Tibial nerve (tissue), 4 donors: ENCODE data around the gene UPK3A. TPM values are rescaled to one million over a fixed set of nuclear protein-coding genes. Genes with fewer than 3 reads are reported as not detected.

Experiments
- DNase-seq, 2 donors: peaks; one replicate each; pipeline ENCODE4 v3.0.0-alpha.2; 2019; ENCODE audit warnings: low spot score in 2 of 2
- H3K27ac ChIP-seq, 4 donors: fragments of 200-600 bp; sonication (generic) in 3 of 4; one replicate each; pipeline ENCODE4 v1.5.1; 2017 to 2019; ENCODE audit warnings: mild to moderate bottlenecking in 1 of 4
- H3K27me3 ChIP-seq, 2 donors: fragments of 200-600 bp; sonication (generic) in 1 of 2; one replicate each; pipeline versions ENCODE4 v1.5.1 to v1.6.0; 2017 to 2019
- H3K36me3 ChIP-seq, 3 donors: fragments of 200-600 bp; sonication (generic); one replicate each; pipeline ENCODE4 v1.5.1; 2018 to 2019
- H3K4me1 ChIP-seq, 4 donors: fragments of 200-600 bp; sonication (generic) in 3 of 4; one replicate each; pipeline ENCODE4 v1.5.1; 2017 to 2019
- H3K4me3 ChIP-seq, 4 donors: fragments of 200-600 bp; sonication (generic) in 3 of 4; one replicate each; pipeline ENCODE4 v1.5.1; 2017 to 2019; ENCODE audit warnings: mild to moderate bottlenecking in 1 of 4, moderate library complexity in 1 of 4
- H3K9me3 ChIP-seq, 4 donors: fragments of 200-600 bp; sonication (generic) in 3 of 4; one replicate each; pipeline ENCODE4 v1.5.1; 2017 to 2019
- CTCF ChIP-seq, 5 experiments: fragments of 200-600 bp in 3 of 5; fragments of 450-650 bp in 2 of 5; sonication (generic) in 3 of 5; IDR thresholded peaks; one replicate each; pipeline ENCODE4 v1.5.1; 2016 to 2019; ENCODE audit warnings: antibody characterized with exemption in 5 of 5, mild to moderate bottlenecking in 3 of 5, moderate library complexity in 2 of 5
- EP300 ChIP-seq, 2 donors: sonication (generic); formaldehyde crosslinking; IDR thresholded peaks; one replicate each; pipeline ENCODE4 v1.6.1; 2017; ENCODE audit warnings: antibody characterized with exemption in 2 of 2, mild to moderate bottlenecking in 1 of 2
- POLR2A ChIP-seq, 2 donors: fragments of 450-650 bp; IDR thresholded peaks; one replicate each; pipeline ENCODE4 v1.6.1; 2017; ENCODE audit warnings: antibody characterized with exemption in 2 of 2, mild to moderate bottlenecking in 2 of 2, moderate library complexity in 2 of 2
- WGBS, 2 donors: methylation state at CpG; one replicate each; pipeline ENCODE4 v1.1.5; 2018; 5-methylcytosine and 5-hydroxymethylcytosine counted together
- total RNA-seq, 4 donors: library from RNA; depleted of rRNA; stranded (reverse); fragments of >200 nt; gene quantifications; one replicate each; pipeline ENCODE4 v1.1.0, GENCODE V29; 2016

The UPK3A gene
- total RNA-seq, 4 donors from 2014 or later = not detected

DNA sequence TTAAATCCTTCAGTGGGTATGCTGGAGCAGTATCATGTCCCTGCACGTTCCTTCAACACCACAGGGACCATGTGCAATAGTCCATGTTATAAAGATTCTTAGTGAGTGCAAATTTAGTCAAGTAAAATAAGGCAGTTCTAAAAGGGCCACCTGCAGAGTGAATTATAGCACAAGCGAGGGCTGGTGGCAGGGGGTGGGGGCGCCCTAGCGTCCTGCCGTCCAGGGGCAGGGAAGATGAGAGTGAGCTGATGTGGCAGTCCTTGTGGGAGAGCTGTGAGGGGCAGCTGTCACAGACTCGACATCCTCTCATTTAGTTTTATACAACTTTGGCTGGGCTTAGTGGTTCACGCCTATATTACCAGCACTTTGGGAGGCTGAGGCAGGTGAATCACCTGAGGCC, 54.0 kb downstream of the UPK3A start:
- TF ChIP-seq CTCF (IDR thresholded peaks at IDR 0.05) (no peak), POLR2A (IDR thresholded peaks at IDR 0.05) (no peak), EP300 (IDR thresholded peaks at IDR 0.05) (no peak)
- 85% methylated on average over 7 of the region's 7 CpGs for WGBS, 2 donors
- H3K27me3 ChIP-seq = no peaks in the 10 kb centered on the region
- no peak overlapping the region for H3K4me3 ChIP-seq
- peaks cover 0 to 19% (median 3%) of the 10 kb centered on the region in 4 donors for H3K4me1 ChIP-seq
- DNase-seq = no peak
- H3K9me3 ChIP-seq = no peaks in the 10 kb centered on the region
- no peak overlapping the region for H3K27ac ChIP-seq
- H3K36me3 ChIP-seq = peaks cover 0 to 96% (median 5%) of the 10 kb centered on the region in 3 donors

- no peaks in the 10 kb centered on the region for H3K27me3 ChIP-seq
- no peak overlapping the region for H3K4me3 ChIP-seq
- H3K36me3 ChIP-seq = peaks cover 0 to 80% (median 5%) of the 10 kb centered on the region in 3 donors
- 82 to 85% methylated on average over 8 of the region's 8 CpGs for WGBS, 2 donors
- TF ChIP-seq EP300 (IDR thresholded peaks at IDR 0.05) (no peak), CTCF (IDR thresholded peaks at IDR 0.05) (no peak), POLR2A (IDR thresholded peaks at IDR 0.05) (no peak)
- DNase-seq = no peak
- peaks cover 0 to 19% (median 3%) of the 10 kb centered on the region in 4 donors for H3K4me1 ChIP-seq
- no peaks in the 10 kb centered on the region for H3K9me3 ChIP-seq
- no peak overlapping the region for H3K27ac ChIP-seq
Measured at GRCh38 chr22:45340323-45340722, 55.6 kb downstream of the UPK3A start.

DNA sequence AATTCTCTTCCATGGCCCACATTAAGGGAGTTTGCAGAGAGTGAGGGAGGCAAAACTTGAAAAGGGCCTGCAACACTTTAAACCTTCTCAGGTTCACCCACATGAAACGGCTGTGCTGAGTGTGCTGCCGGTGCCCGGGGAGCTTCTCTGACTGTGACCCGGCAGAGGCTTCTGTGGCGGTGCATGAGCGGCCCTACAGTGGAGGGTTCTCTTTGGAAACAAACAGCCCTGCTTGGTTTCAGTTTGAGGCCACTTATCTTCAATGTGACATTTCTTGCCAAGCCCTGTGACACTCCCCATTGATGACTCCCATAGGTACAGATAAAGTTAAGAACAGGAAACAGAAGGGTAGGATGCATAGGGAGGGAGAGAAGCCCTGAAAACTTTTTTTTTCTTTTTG, 56.7 kb downstream of the UPK3A start:
- no peak overlapping the region for H3K4me3 ChIP-seq
- peaks cover 0 to 77% (median 5%) of the 10 kb centered on the region in 3 donors for H3K36me3 ChIP-seq
- no peaks in the 10 kb centered on the region for H3K9me3 ChIP-seq
- no peaks in the 10 kb centered on the region for H3K27me3 ChIP-seq
- H3K27ac ChIP-seq = no peak overlapping the region
- H3K4me1 ChIP-seq = peaks cover 0 to 14% (median 2%) of the 10 kb centered on the region in 4 donors
- WGBS, 2 donors = 48 to 68% methylated on average over 6 of the region's 6 CpGs
- no peak for TF ChIP-seq CTCF (IDR thresholded peaks at IDR 0.05)
- no peak for TF ChIP-seq EP300 (IDR thresholded peaks at IDR 0.05)
- no peak for TF ChIP-seq POLR2A (IDR thresholded peaks at IDR 0.05)
- DNase-seq = no peak

DNA sequence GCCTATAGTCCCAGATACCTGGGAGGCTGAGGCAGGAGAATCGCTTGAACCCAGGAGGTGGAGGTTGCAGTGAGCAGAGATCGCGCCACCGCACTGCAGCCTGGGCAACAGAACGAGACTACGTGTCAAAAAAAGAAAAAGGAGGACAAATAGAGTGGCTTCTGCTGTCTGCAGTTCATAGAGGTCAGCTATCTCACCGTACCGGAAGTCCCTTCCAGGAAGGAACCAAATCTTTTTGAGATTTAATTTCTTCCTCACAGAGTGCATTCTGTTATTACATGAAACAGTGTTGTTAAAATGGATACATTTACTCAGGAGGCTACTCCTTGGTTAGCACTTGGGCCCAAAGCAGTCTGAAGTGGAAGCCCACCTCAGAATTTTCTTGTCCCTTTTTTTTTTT, 58.4 kb downstream of the UPK3A start:
- Histone ChIP-seq H3K9me3 (no peaks in the 10 kb centered on the region), H3K36me3 (peaks cover 0 to 64% (median 5%) of the 10 kb centered on the region in 3 donors), H3K27me3 (no peaks in the 10 kb centered on the region), H3K4me3 (no peak overlapping the region), H3K4me1 (no peaks in the 10 kb centered on the region), H3K27ac (no peak overlapping the region)
- no peak for TF ChIP-seq EP300 (IDR thresholded peaks at IDR 0.05)
- TF ChIP-seq CTCF (IDR thresholded peaks at IDR 0.05) = no peak
- TF ChIP-seq POLR2A (IDR thresholded peaks at IDR 0.05) = no peak
- 87 to 95% methylated on average over 8 of the region's 8 CpGs for WGBS, 2 donors
- DNase-seq = no peak

DNA sequence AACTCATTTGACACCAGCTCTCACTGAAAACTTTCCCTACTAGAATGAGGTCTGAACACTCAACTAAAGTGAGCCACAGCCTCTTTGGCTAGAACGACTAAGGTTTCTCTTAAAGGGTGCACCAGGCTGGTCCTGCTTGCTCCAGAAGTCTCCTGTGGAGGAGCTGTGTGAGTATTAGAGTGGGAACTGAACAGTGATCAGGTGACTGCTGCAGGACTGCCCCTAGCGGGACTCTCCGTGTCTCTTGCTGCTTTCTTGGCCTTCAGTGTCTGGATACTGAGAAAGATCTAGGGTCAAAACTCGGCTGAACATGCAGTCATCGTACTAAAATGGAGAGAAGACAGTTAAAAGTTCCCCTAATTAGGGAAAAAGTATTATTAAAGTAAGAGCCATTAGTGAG, 59.6 kb downstream of the UPK3A start:
- H3K9me3 ChIP-seq = no peaks in the 10 kb centered on the region
- TF ChIP-seq POLR2A (IDR thresholded peaks at IDR 0.05) (no peak), CTCF (IDR thresholded peaks at IDR 0.05) (no peak), EP300 (IDR thresholded peaks at IDR 0.05) (no peak)

More for the DNA sequence above, 59.6 kb downstream of the UPK3A start:
- DNase-seq = no peak
- Histone ChIP-seq H3K4me1 (no peaks in the 10 kb centered on the region), H3K27ac (no peak overlapping the region), H3K27me3 (no peaks in the 10 kb centered on the region), H3K4me3 (no peak overlapping the region), H3K36me3 (peaks cover 0 to 52% (median 5%) of the 10 kb centered on the region in 3 donors)
- 48 to 58% methylated on average over 5 of the region's 5 CpGs for WGBS, 2 donors

Other genes with a start within 250 kb of the UPK3A start
- gene NUP50, start 121.0 kb upstream of the UPK3A start, total RNA-seq = 10 to 100 TPM; 38.9 to 96.9 (median 72.0) TPM
- 10 to 100 TPM; 51.6 to 64.9 (median 62.0) TPM for gene KIAA0930, start 44.1 kb upstream of the UPK3A start, total RNA-seq
- 100 to 1,000 TPM in 2 of 4 donors, 10 to 100 TPM in 2; 16.8 to 171 (median 83.2) TPM for gene FAM118A, start 25.0 kb downstream of the UPK3A start, total RNA-seq
- gene SMC1B, start 128.7 kb downstream of the UPK3A start, total RNA-seq = not detected
- gene RIBC2, start 128.7 kb downstream of the UPK3A start, total RNA-seq = under 1 TPM in 1 of 4 donors, not detected in 3; 0.42 TPM
- 1,000 to 10,000 TPM in 1 of 4 donors, 100 to 1,000 TPM in 3; 172 to 1,145 (median 351) TPM for gene FBLN1, start 217.9 kb downstream of the UPK3A start, total RNA-seq